Chondrocyte (in vitro differentiated cells): Measurements from ENCODE around the gene SGPL1. TPM values are rescaled to one million over a fixed set of nuclear protein-coding genes. Genes with fewer than 3 reads are reported as not detected.
"Not testable (repeated sequence)": the region's sequence is repeated elsewhere in the genome, so short reads cannot be mapped to it uniquely, and the experiment has no call there.

Source experiments
- DNase-seq: peaks from one replicate; pipeline ENCODE4 v3.0.0; 2021; ENCODE audit warnings: mixed read lengths, low spot score
- H3K27ac Mint-ChIP-seq: one replicate; pipeline ENCODE4 v1.8.0; 2021; ENCODE audit warnings: mild to moderate bottlenecking, moderate library complexity, mixed read lengths; ENCODE audit not compliant: unreplicated experiment
- H3K27me3 Mint-ChIP-seq: 2 replicates; pipeline ENCODE4 v1.8.0; 2021; ENCODE audit warnings: low read depth, mixed read lengths
- H3K36me3 Mint-ChIP-seq: 2 replicates; pipeline ENCODE4 v1.8.0; 2021; ENCODE audit warnings: low read depth, mixed read lengths
- H3K4me1 Mint-ChIP-seq: 2 replicates; pipeline ENCODE4 v1.8.0; 2021; ENCODE audit warnings: low read depth, mild to moderate bottlenecking, mixed read lengths
- H3K4me3 Mint-ChIP-seq: one replicate; pipeline ENCODE4 v1.8.0; 2021; ENCODE audit warnings: mild to moderate bottlenecking, moderate library complexity, mixed read lengths; ENCODE audit not compliant: unreplicated experiment
- H3K9me3 Mint-ChIP-seq: 2 replicates; pipeline ENCODE4 v1.8.0; 2021; ENCODE audit warnings: low read depth, mixed read lengths
- CTCF ChIP-seq: fragments of 200-600 bp; sonication (generic); IDR thresholded peaks from 2 replicates; pipeline ENCODE4 v1.5.0; 2021; ENCODE audit warnings: antibody characterized with exemption, mild to moderate bottlenecking, moderate library complexity
- total RNA-seq: library from RNA; stranded (reverse); gene quantifications from 3 replicates; pipeline ENCODE4 v1.2.1, GENCODE V29; 2021

The SGPL1 gene
- total RNA-seq, 1 donor from 2014 or later, result 71.8 TPM

- TF ChIP-seq CTCF, result no peak
- H3K27ac Mint-ChIP-seq, result no peak overlapping the region
- H3K9me3 Mint-ChIP-seq, result no peaks in the 10 kb centered on the region
- no peaks in the 10 kb centered on the region for H3K4me1 Mint-ChIP-seq
- peaks cover 35% of the 10 kb centered on the region for H3K36me3 Mint-ChIP-seq
- H3K4me3 Mint-ChIP-seq, result no peak overlapping the region
- no peaks in the 10 kb centered on the region for H3K27me3 Mint-ChIP-seq
- DNase-seq, result no peak
These were observed 40.7 kb downstream of the SGPL1 start for GRCh38 chr10:70856454-70856853.

GRCh38 chr10:70858759-70859158 lies 43.0 kb downstream of the SGPL1 start:
- Mint-ChIP-seq H3K36me3 (peaks cover 38% of the 10 kb centered on the region), H3K4me3 (no peak overlapping the region), H3K4me1 (no peaks in the 10 kb centered on the region), H3K27me3 (no peaks in the 10 kb centered on the region), H3K9me3 (no peaks in the 10 kb centered on the region), H3K27ac (no peak overlapping the region)
- no peak for DNase-seq
- TF ChIP-seq CTCF, result no peak

- DNase-seq, H3K4me3 Mint-ChIP-seq, H3K27ac Mint-ChIP-seq, H3K27me3 Mint-ChIP-seq, H3K9me3 Mint-ChIP-seq: not testable (repeated sequence)
- H3K36me3 Mint-ChIP-seq, result peaks cover 48% of the 10 kb centered on the region
- peaks cover 10% of the 10 kb centered on the region for H3K4me1 Mint-ChIP-seq
These were observed 45.9 kb downstream of the SGPL1 start for GRCh38 chr10:70861495-70862197.

- no peak overlapping the region for H3K4me3 Mint-ChIP-seq
- no peak for DNase-seq
- H3K36me3 Mint-ChIP-seq, result peaks cover 45% of the 10 kb centered on the region
- TF ChIP-seq CTCF, result peak; percentile 52
- H3K4me1 Mint-ChIP-seq, result peaks cover 12% of the 10 kb centered on the region
- H3K27ac Mint-ChIP-seq, result no peak overlapping the region
- no peaks in the 10 kb centered on the region for H3K9me3 Mint-ChIP-seq
- H3K27me3 Mint-ChIP-seq, result no peaks in the 10 kb centered on the region
These were observed 47.9 kb downstream of the SGPL1 start for GRCh38 chr10:70863470-70864160.

- H3K27ac Mint-ChIP-seq, result peak overlapping the region; percentile 83
- no peaks in the 10 kb centered on the region for H3K27me3 Mint-ChIP-seq
- H3K9me3 Mint-ChIP-seq, result no peaks in the 10 kb centered on the region
- no peak overlapping the region for H3K4me3 Mint-ChIP-seq
- H3K36me3 Mint-ChIP-seq, result peaks cover 43% of the 10 kb centered on the region
- no peak for DNase-seq
- H3K4me1 Mint-ChIP-seq, result peaks cover 12% of the 10 kb centered on the region
- TF ChIP-seq CTCF, result no peak
These were observed 49.2 kb downstream of the SGPL1 start for GRCh38 chr10:70864935-70865334.
